OCI-LY3 (cell line): ENCODE data around the gene SF3A2.

Experiments used
- CTCF ChIP-seq: fragments of 200-600, 300-600 bp; sonication (generic); IDR thresholded peaks from 2 replicates; pipeline ENCODE4 v1.5.1; 2014; ENCODE audit warnings: antibody characterized with exemption, low read length, low read depth
- EZH2phosphoT487 ChIP-seq: fragments of 200-600 bp; shearing (Covaris generic); IDR thresholded peaks from 2 replicates; pipeline ENCODE4 v1.6.1; 2018; ENCODE audit warnings: antibody characterized with exemption, mixed run types, low read depth

GRCh38 chr19:2249010-2249866 lies 12.6 kb downstream of the SF3A2 start, which contains the start of gene AMH:
- TF ChIP-seq CTCF: no peak
- no peak for TF ChIP-seq EZH2phosphoT487
